Trophoblast cell (in vitro differentiated cells and primary cell): Measurements from ENCODE around the gene RANBP17.

Experiments
- DNase-seq, 2 donors: peaks; one replicate each; pipeline ENCODE4 v3.0.0-alpha.2; 2016
- H2AFZ ChIP-seq: 2 replicates; pipeline ENCODE4 v1.6.1; 2013; ENCODE audit warnings: low read length, moderate library complexity, mild to moderate bottlenecking; ENCODE audit not compliant: insufficient read depth, poor library complexity
- H2AK5ac ChIP-seq: 2 replicates; pipeline ENCODE4 v1.6.1; 2013; ENCODE audit warnings: mild to moderate bottlenecking, low read length
- H2BK120ac ChIP-seq: 2 replicates; pipeline ENCODE4 v1.6.1; 2013; ENCODE audit warnings: low read length, mild to moderate bottlenecking, moderate library complexity; ENCODE audit not compliant: insufficient read depth, poor library complexity
- H2BK12ac ChIP-seq: 2 replicates; pipeline ENCODE4 v1.6.1; 2013; ENCODE audit warnings: mild to moderate bottlenecking, low read length, moderate library complexity
- H2BK5ac ChIP-seq: 2 replicates; pipeline ENCODE4 v1.6.1; 2013; ENCODE audit warnings: low read length, low read depth, moderate library complexity, mild to moderate bottlenecking; ENCODE audit not compliant: poor library complexity
- H3K14ac ChIP-seq: 2 replicates; pipeline ENCODE4 v1.6.1; 2013; ENCODE audit warnings: mild to moderate bottlenecking, low read length
- H3K18ac ChIP-seq: 2 replicates; pipeline ENCODE4 v1.6.1; 2013; ENCODE audit warnings: mild to moderate bottlenecking, low read length
- H3K23ac ChIP-seq: 2 replicates; pipeline ENCODE4 v1.6.1; 2013; ENCODE audit warnings: low read length
- H3K27ac ChIP-seq: 2 replicates; pipeline ENCODE4 v1.5.1; 2013; ENCODE audit warnings: low read depth, mild to moderate bottlenecking, inconsistent platforms, low read length, moderate library complexity
- H3K27me3 ChIP-seq: 2 replicates; pipeline ENCODE4 v1.6.1; 2013; ENCODE audit warnings: inconsistent platforms, mild to moderate bottlenecking, low read length, moderate library complexity; ENCODE audit not compliant: insufficient read depth
- H3K36me3 ChIP-seq, 2 experiments: 1 replicate in 1 of 2; 2 replicates in 1 of 2; pipeline ENCODE4 v1.6.1; 2013; ENCODE audit warnings: low read length in 2 of 2, mild to moderate bottlenecking in 2 of 2, moderate library complexity in 1 of 2; ENCODE audit not compliant: insufficient read depth in 2 of 2, control insufficient read depth in 1 of 2
- H3K4ac ChIP-seq: 2 replicates; pipeline ENCODE4 v1.6.1; 2013; ENCODE audit warnings: low read depth, mild to moderate bottlenecking, low read length, moderate library complexity
- H3K4me1 ChIP-seq, 2 experiments: 1 replicate in 1 of 2; 2 replicates in 1 of 2; pipeline ENCODE4 v1.6.1; 2013; ENCODE audit warnings: low read length in 2 of 2, mild to moderate bottlenecking in 2 of 2, moderate library complexity in 1 of 2; ENCODE audit not compliant: insufficient read depth in 2 of 2, control insufficient read depth in 1 of 2
- H3K4me2 ChIP-seq: 2 replicates; pipeline ENCODE4 v1.6.1; 2013; ENCODE audit warnings: inconsistent platforms, mild to moderate bottlenecking, low read length, moderate library complexity
- H3K4me3 ChIP-seq: 2 replicates; pipeline ENCODE4 v1.5.1; 2013; ENCODE audit warnings: mild to moderate bottlenecking, low read depth, low read length, inconsistent platforms
- H3K79me1 ChIP-seq: one replicate; pipeline ENCODE4 v1.6.1; 2013; ENCODE audit warnings: low read length
- H3K79me2 ChIP-seq: 2 replicates; pipeline ENCODE4 v1.6.1; 2013; ENCODE audit warnings: low read length, mild to moderate bottlenecking; ENCODE audit not compliant: control insufficient read depth, insufficient read depth, poor library complexity
- H3K9ac ChIP-seq: 2 replicates; pipeline ENCODE4 v1.6.1; 2013; ENCODE audit warnings: mild to moderate bottlenecking, low read length
- H3K9me3 ChIP-seq: 2 replicates; pipeline ENCODE4 v1.6.1; 2013; ENCODE audit warnings: low read depth, mild to moderate bottlenecking, control low read depth, inconsistent platforms, low read length; ENCODE audit not compliant: insufficient read depth
- H4K12ac ChIP-seq: 2 replicates; pipeline ENCODE4 v1.6.1; 2013; ENCODE audit warnings: low read depth, mild to moderate bottlenecking, low read length, moderate library complexity
- H4K8ac ChIP-seq: 2 replicates; pipeline ENCODE4 v1.6.1; 2013; ENCODE audit warnings: low read depth, mild to moderate bottlenecking, low read length, moderate library complexity
- H4K91ac ChIP-seq: one replicate; pipeline ENCODE4 v1.6.1; 2013; ENCODE audit warnings: low read depth, mild to moderate bottlenecking, low read length, moderate library complexity
- WGBS: extraction: QIAGEN DNeasy Blood & Tissue Kit; methylation state at CpG from one replicate; pipeline ENCODE4 v1.1.7; 2013; ENCODE audit warnings: missing lambda C conversion rate; ENCODE audit not compliant: insufficient read length, insufficient coverage; ENCODE audit errors: extremely low coverage; 5-methylcytosine and 5-hydroxymethylcytosine counted together

The RANBP17 gene

DNA sequence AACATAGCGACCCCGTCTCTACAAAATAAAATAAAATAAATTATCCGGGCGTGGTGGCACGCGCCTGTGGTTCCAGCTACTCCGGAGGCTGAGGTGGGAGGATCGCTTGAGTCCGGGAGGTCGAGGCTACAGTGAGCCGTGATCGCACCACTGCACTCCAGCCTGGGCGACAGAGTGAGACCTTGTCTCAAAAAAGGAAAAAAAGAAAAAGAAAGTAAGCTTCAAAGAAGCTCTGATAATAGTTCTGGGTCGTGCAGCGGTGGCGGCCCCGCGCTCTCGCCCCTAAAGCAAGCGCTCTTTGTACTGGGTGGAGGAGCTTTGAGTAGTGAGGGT, 454.1 kb downstream of the RANBP17 start:
- Histone ChIP-seq H3K79me1 (no peaks in the 10 kb centered on the region), H3K36me3 (no peaks in the 10 kb centered on the region), H3K27me3 (peaks cover 78% of the 10 kb centered on the region), H3K14ac (no peak overlapping the region), H3K9ac (no peak overlapping the region), H3K4ac (no peak overlapping the region), H3K18ac (no peak overlapping the region), H2BK12ac (no peak overlapping the region), H2AFZ (no peak overlapping the region), H4K91ac (no peak overlapping the region), H2BK5ac (no peak overlapping the region), H2BK120ac (no peak overlapping the region), H3K4me1 (peaks cover 12 to 16% of the 10 kb centered on the region in 2 experiments), H3K4me2 (peak overlapping the region; percentile 50), H2AK5ac (no peak overlapping the region), H4K8ac (no peak overlapping the region), H3K23ac (no peak overlapping the region), H3K27ac (no peak overlapping the region), H3K4me3 (no peak overlapping the region), H3K9me3 (peaks cover 4% of the 10 kb centered on the region), H4K12ac (no peak overlapping the region), H3K79me2 (no peaks in the 10 kb centered on the region)
- no CpG with 5 or more reads among the region's 20 CpGs for WGBS
- no peak for DNase-seq

GRCh38 chr5:171316258-171317121, 454.7 kb downstream of the RANBP17 start:
- no CpG with 5 or more reads among the region's 66 CpGs for WGBS

GRCh38 chr5:171317230-171317629, 455.4 kb downstream of the RANBP17 start:
- Histone ChIP-seq H2AFZ (no peak overlapping the region), H3K23ac (no peak overlapping the region), H3K4me2 (no peak overlapping the region), H3K9me3 (peaks cover 6% of the 10 kb centered on the region), H2BK120ac (no peak overlapping the region), H3K4me3 (no peak overlapping the region), H3K27ac (no peak overlapping the region), H3K4ac (no peak overlapping the region), H2AK5ac (no peak overlapping the region), H4K8ac (no peak overlapping the region), H3K18ac (no peak overlapping the region), H3K79me2 (no peaks in the 10 kb centered on the region), H3K4me1 (peaks cover 5 to 8% of the 10 kb centered on the region in 2 experiments), H2BK5ac (no peak overlapping the region), H3K9ac (no peak overlapping the region), H3K36me3 (no peaks in the 10 kb centered on the region), H2BK12ac (no peak overlapping the region), H4K12ac (no peak overlapping the region), H3K14ac (no peak overlapping the region), H4K91ac (no peak overlapping the region), H3K27me3 (peaks cover 69% of the 10 kb centered on the region), H3K79me1 (no peaks in the 10 kb centered on the region)
- no peak for DNase-seq
- WGBS = no CpG with 5 or more reads among the region's 11 CpGs

More at GRCh38 chr5:171316258-171317121, 454.7 kb downstream of the RANBP17 start:
- H3K4me2 ChIP-seq = peak overlapping the region; percentile 32
- no peak overlapping the region for H3K4me3 ChIP-seq
- H3K23ac ChIP-seq = no peak overlapping the region
- H3K27ac ChIP-seq = no peak overlapping the region
- H3K4me1 ChIP-seq = peaks cover 6 to 12% of the 10 kb centered on the region in 2 experiments
- H2BK5ac ChIP-seq = no peak overlapping the region
- H2AK5ac ChIP-seq = no peak overlapping the region
- no peak overlapping the region for H2BK12ac ChIP-seq
- no peak overlapping the region for H3K18ac ChIP-seq
- no peak overlapping the region for H2BK120ac ChIP-seq
- no peak overlapping the region for H3K14ac ChIP-seq
- no peak overlapping the region for H4K8ac ChIP-seq
- no peak overlapping the region for H4K91ac ChIP-seq
- no peaks in the 10 kb centered on the region for H3K79me2 ChIP-seq
- H3K4ac ChIP-seq = no peak overlapping the region
- H4K12ac ChIP-seq = no peak overlapping the region
- H3K79me1 ChIP-seq = no peaks in the 10 kb centered on the region
- no peak for DNase-seq
- H2AFZ ChIP-seq = no peak overlapping the region
- peaks cover 6% of the 10 kb centered on the region for H3K9me3 ChIP-seq
- H3K36me3 ChIP-seq = no peaks in the 10 kb centered on the region
- no peak overlapping the region for H3K9ac ChIP-seq
- H3K27me3 ChIP-seq = peaks cover 75% of the 10 kb centered on the region

GRCh38 chr5:171318026-171318425, 456.2 kb downstream of the RANBP17 start:
- no CpG with 5 or more reads among the region's 9 CpGs for whole genome bisulfite sequencing

More at GRCh38 chr5:171318026-171318425, 456.2 kb downstream of the RANBP17 start:
- H3K18ac ChIP-seq = no peak overlapping the region
- H3K9ac ChIP-seq = no peak overlapping the region
- no peak overlapping the region for H3K4ac ChIP-seq
- H4K91ac ChIP-seq = no peak overlapping the region
- H3K36me3 ChIP-seq = no peaks in the 10 kb centered on the region
- H3K14ac ChIP-seq = no peak overlapping the region
- no peak for DNase-seq
- no peak overlapping the region for H3K23ac ChIP-seq
- H3K27me3 ChIP-seq = peaks cover 63% of the 10 kb centered on the region
- no peak overlapping the region for H2AFZ ChIP-seq
- no peak overlapping the region for H3K4me3 ChIP-seq
- no peak overlapping the region for H4K12ac ChIP-seq
- H3K27ac ChIP-seq = no peak overlapping the region
- H3K79me2 ChIP-seq = no peaks in the 10 kb centered on the region
- H2BK120ac ChIP-seq = no peak overlapping the region
- H2AK5ac ChIP-seq = no peak overlapping the region
- H3K4me2 ChIP-seq = no peak overlapping the region
- H3K79me1 ChIP-seq = no peaks in the 10 kb centered on the region
- peaks cover 6% of the 10 kb centered on the region for H3K9me3 ChIP-seq
- H2BK12ac ChIP-seq = no peak overlapping the region
- H2BK5ac ChIP-seq = no peak overlapping the region
- no peak overlapping the region for H4K8ac ChIP-seq
- H3K4me1 ChIP-seq = peaks cover 0 to 3% of the 10 kb centered on the region in 2 experiments
